Measurements from ENCODE around the gene NGEF.

The NGEF gene

DNA sequence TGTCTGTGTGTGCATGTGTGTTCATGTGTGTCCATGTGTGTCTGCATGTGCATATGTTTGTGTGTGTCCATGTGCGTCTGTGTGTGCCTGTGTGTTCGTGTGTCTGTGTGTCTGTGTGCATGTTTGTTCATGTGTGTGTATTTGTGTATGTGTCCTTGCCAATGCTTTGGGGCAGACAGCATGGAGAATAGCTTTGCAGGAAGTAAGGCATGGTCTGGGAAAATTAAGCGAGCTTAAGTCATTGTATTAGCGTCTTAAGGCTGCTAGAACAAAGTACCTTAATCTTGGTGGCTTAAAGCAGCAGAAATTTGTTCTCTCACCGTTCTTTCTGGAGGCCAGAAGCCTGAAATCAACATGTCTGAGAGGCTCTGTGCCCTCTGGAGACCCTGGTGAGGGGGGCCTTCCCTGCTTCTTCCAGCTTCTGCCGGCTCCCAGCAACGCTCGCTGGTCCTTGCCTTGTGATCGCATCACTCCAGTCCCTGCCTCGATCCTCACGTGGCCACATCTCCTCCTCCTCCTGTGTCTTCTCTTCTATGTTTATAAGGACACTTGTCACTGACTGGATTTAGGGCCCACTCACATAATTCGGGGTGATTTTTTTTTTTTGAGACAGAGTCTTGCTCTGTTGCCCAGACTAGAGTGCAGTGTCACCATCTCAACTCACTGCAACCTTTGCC lies 23.2 kb upstream of the NGEF start:
- Histone ChIP-seq H3K4ac (ENCODE audit: low read depth, low read length) (no peak overlapping the region), H3K36me3 (ENCODE audit: control insufficient read depth in 1 of 2, insufficient read depth in 2 of 2, low read length in 2 of 2) (no peaks in the 10 kb centered on the region), H3K9ac (ENCODE audit: low read length) (no peak overlapping the region), H3K18ac (ENCODE audit: low read length) (no peak overlapping the region), H3K14ac (ENCODE audit: low read length) (no peak overlapping the region), H3K79me2 (ENCODE audit: control insufficient read depth, insufficient read depth, low read length, poor library complexity) (no peaks in the 10 kb centered on the region), H3K27me3 (ENCODE audit: insufficient read depth, low read length) (no peaks in the 10 kb centered on the region), H3K4me2 (ENCODE audit: low read length) (no peak overlapping the region), H3K79me1 (ENCODE audit: low read length) (no peaks in the 10 kb centered on the region), H3K9me3 (ENCODE audit: insufficient read depth, low read depth, low read length) (peaks cover 12% of the 10 kb centered on the region), H2BK12ac (ENCODE audit: low read length) (no peak overlapping the region), H2AFZ (ENCODE audit: insufficient read depth, low read length, poor library complexity) (no peak overlapping the region), H3K27ac (ENCODE audit: low read depth, low read length) (no peak overlapping the region), H4K12ac (ENCODE audit: low read depth, low read length) (no peak overlapping the region), H4K8ac (ENCODE audit: low read depth, low read length) (no peak overlapping the region), H3K4me3 (ENCODE audit: low read depth, low read length) (peak overlapping the region; percentile 48), H2BK5ac (ENCODE audit: low read depth, low read length, poor library complexity) (no peak overlapping the region), H3K23ac (ENCODE audit: low read length) (peak overlapping the region; percentile 18), H2AK5ac (ENCODE audit: low read length) (no peak overlapping the region), H3K4me1 (ENCODE audit: control insufficient read depth in 1 of 2, insufficient read depth in 2 of 2, low read length in 2 of 2) (no peaks in the 10 kb centered on the region), H2BK120ac (ENCODE audit: insufficient read depth, low read length, poor library complexity) (no peak overlapping the region), H4K91ac (ENCODE audit: low read depth, low read length) (no peak overlapping the region)
- DNase-seq: no peak
- no CpG with 5 or more reads among the region's 12 CpGs for WGBS (ENCODE audit: extremely low coverage, insufficient coverage, insufficient read length)

- peak overlapping the region; percentile 48 for H3K4me3 ChIP-seq (ENCODE audit: low read depth, low read length)
- no peak overlapping the region for H4K91ac ChIP-seq (ENCODE audit: low read depth, low read length)
- no peaks in the 10 kb centered on the region for H3K79me1 ChIP-seq (ENCODE audit: low read length)
- no peak overlapping the region for H3K18ac ChIP-seq (ENCODE audit: low read length)
- H4K12ac ChIP-seq (ENCODE audit: low read depth, low read length): no peak overlapping the region
- no peak overlapping the region for H3K4me2 ChIP-seq (ENCODE audit: low read length)
- H3K9ac ChIP-seq (ENCODE audit: low read length): no peak overlapping the region
- peaks cover 12% of the 10 kb centered on the region for H3K9me3 ChIP-seq (ENCODE audit: insufficient read depth, low read depth, low read length)
- no peak overlapping the region for H4K8ac ChIP-seq (ENCODE audit: low read depth, low read length)
- H3K14ac ChIP-seq (ENCODE audit: low read length): no peak overlapping the region
- no peak overlapping the region for H2BK5ac ChIP-seq (ENCODE audit: low read depth, low read length, poor library complexity)
- no peak overlapping the region for H2AK5ac ChIP-seq (ENCODE audit: low read length)
- H3K79me2 ChIP-seq (ENCODE audit: control insufficient read depth, insufficient read depth, low read length, poor library complexity): no peaks in the 10 kb centered on the region
- no peaks in the 10 kb centered on the region for H3K36me3 ChIP-seq (ENCODE audit: control insufficient read depth in 1 of 2, insufficient read depth in 2 of 2, low read length in 2 of 2)
- no peaks in the 10 kb centered on the region for H3K27me3 ChIP-seq (ENCODE audit: insufficient read depth, low read length)
- no peak overlapping the region for H2BK12ac ChIP-seq (ENCODE audit: low read length)
- H3K4me1 ChIP-seq (ENCODE audit: control insufficient read depth in 1 of 2, insufficient read depth in 2 of 2, low read length in 2 of 2): no peaks in the 10 kb centered on the region
- no peak for DNase-seq
- H3K27ac ChIP-seq (ENCODE audit: low read depth, low read length): no peak overlapping the region
- peak overlapping the region; percentile 34 for H3K23ac ChIP-seq (ENCODE audit: low read length)
- no peak overlapping the region for H3K4ac ChIP-seq (ENCODE audit: low read depth, low read length)
- no peak overlapping the region for H2BK120ac ChIP-seq (ENCODE audit: insufficient read depth, low read length, poor library complexity)
- no CpG with 5 or more reads among the region's 23 CpGs for WGBS (ENCODE audit: extremely low coverage, insufficient coverage, insufficient read length)
- H2AFZ ChIP-seq (ENCODE audit: insufficient read depth, low read length, poor library complexity): no peak overlapping the region
Measured at GRCh38 chr2:233035426-233036161, 22.5 kb upstream of the NGEF start.

GRCh38 chr2:233034091-233034882 lies 21.2 kb upstream of the NGEF start:
- H2BK120ac ChIP-seq (ENCODE audit: insufficient read depth, low read length, poor library complexity): no peak overlapping the region
- H2BK12ac ChIP-seq (ENCODE audit: low read length): no peak overlapping the region
- no peaks in the 10 kb centered on the region for H3K79me2 ChIP-seq (ENCODE audit: control insufficient read depth, insufficient read depth, low read length, poor library complexity)
- no peak overlapping the region for H3K14ac ChIP-seq (ENCODE audit: low read length)
- no peak overlapping the region for H4K12ac ChIP-seq (ENCODE audit: low read depth, low read length)
- no peak overlapping the region for H4K91ac ChIP-seq (ENCODE audit: low read depth, low read length)
- H3K4ac ChIP-seq (ENCODE audit: low read depth, low read length): no peak overlapping the region
- DNase-seq: no peak
- no peak overlapping the region for H3K27ac ChIP-seq (ENCODE audit: low read depth, low read length)
- no peaks in the 10 kb centered on the region for H3K4me1 ChIP-seq (ENCODE audit: control insufficient read depth in 1 of 2, insufficient read depth in 2 of 2, low read length in 2 of 2)
- no peak overlapping the region for H4K8ac ChIP-seq (ENCODE audit: low read depth, low read length)
- no peaks in the 10 kb centered on the region for H3K79me1 ChIP-seq (ENCODE audit: low read length)
- H3K27me3 ChIP-seq (ENCODE audit: insufficient read depth, low read length): no peaks in the 10 kb centered on the region
- WGBS (ENCODE audit: extremely low coverage, insufficient coverage, insufficient read length): no CpG with 5 or more reads among the region's 37 CpGs
- no peak overlapping the region for H2AK5ac ChIP-seq (ENCODE audit: low read length)
- no peak overlapping the region for H3K23ac ChIP-seq (ENCODE audit: low read length)
- H3K18ac ChIP-seq (ENCODE audit: low read length): no peak overlapping the region
- H3K4me3 ChIP-seq (ENCODE audit: low read depth, low read length): no peak overlapping the region
- H3K9ac ChIP-seq (ENCODE audit: low read length): no peak overlapping the region
- peaks cover 10% of the 10 kb centered on the region for H3K9me3 ChIP-seq (ENCODE audit: insufficient read depth, low read depth, low read length)
- H2AFZ ChIP-seq (ENCODE audit: insufficient read depth, low read length, poor library complexity): no peak overlapping the region
- H3K4me2 ChIP-seq (ENCODE audit: low read length): no peak overlapping the region
- no peaks in the 10 kb centered on the region for H3K36me3 ChIP-seq (ENCODE audit: control insufficient read depth in 1 of 2, insufficient read depth in 2 of 2, low read length in 2 of 2)
- H2BK5ac ChIP-seq (ENCODE audit: low read depth, low read length, poor library complexity): no peak overlapping the region

DNA sequence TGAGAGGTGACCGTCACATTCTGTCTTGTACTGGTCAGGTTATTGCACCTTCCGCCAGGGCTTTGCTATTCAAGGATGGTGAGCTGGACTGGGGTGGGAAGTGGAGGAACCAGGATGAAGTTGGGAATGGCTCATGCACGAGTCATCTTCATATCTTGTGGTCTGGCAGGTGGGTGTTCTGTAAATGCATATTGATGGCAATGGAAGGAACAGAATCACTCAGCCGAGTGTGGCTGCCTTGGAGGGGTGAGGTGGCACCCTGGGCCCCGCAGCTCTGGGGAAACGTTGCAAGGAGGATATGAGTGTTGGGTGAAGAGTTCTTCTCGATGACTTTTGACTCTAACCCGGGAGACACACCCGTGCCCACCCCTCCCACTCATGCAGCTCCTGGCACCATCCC lies 20.6 kb upstream of the NGEF start:
- Histone ChIP-seq H3K79me2 (ENCODE audit: control insufficient read depth, insufficient read depth, low read length, poor library complexity) (no peaks in the 10 kb centered on the region), H3K4ac (ENCODE audit: low read depth, low read length) (no peak overlapping the region), H3K4me3 (ENCODE audit: low read depth, low read length) (no peak overlapping the region), H2AK5ac (ENCODE audit: low read length) (no peak overlapping the region), H3K18ac (ENCODE audit: low read length) (no peak overlapping the region), H3K4me1 (ENCODE audit: control insufficient read depth in 1 of 2, insufficient read depth in 2 of 2, low read length in 2 of 2) (no peaks in the 10 kb centered on the region), H2BK5ac (ENCODE audit: low read depth, low read length, poor library complexity) (no peak overlapping the region), H3K9me3 (ENCODE audit: insufficient read depth, low read depth, low read length) (peaks cover 10% of the 10 kb centered on the region), H3K4me2 (ENCODE audit: low read length) (no peak overlapping the region), H2BK120ac (ENCODE audit: insufficient read depth, low read length, poor library complexity) (no peak overlapping the region), H2AFZ (ENCODE audit: insufficient read depth, low read length, poor library complexity) (no peak overlapping the region), H3K23ac (ENCODE audit: low read length) (no peak overlapping the region), H3K9ac (ENCODE audit: low read length) (no peak overlapping the region), H3K14ac (ENCODE audit: low read length) (no peak overlapping the region), H4K91ac (ENCODE audit: low read depth, low read length) (no peak overlapping the region), H4K8ac (ENCODE audit: low read depth, low read length) (no peak overlapping the region), H3K27ac (ENCODE audit: low read depth, low read length) (no peak overlapping the region), H3K27me3 (ENCODE audit: insufficient read depth, low read length) (no peaks in the 10 kb centered on the region), H3K36me3 (ENCODE audit: control insufficient read depth in 1 of 2, insufficient read depth in 2 of 2, low read length in 2 of 2) (no peaks in the 10 kb centered on the region), H3K79me1 (ENCODE audit: low read length) (no peaks in the 10 kb centered on the region), H2BK12ac (ENCODE audit: low read length) (no peak overlapping the region), H4K12ac (ENCODE audit: low read depth, low read length) (no peak overlapping the region)
- no CpG with 5 or more reads among the region's 9 CpGs for WGBS (ENCODE audit: extremely low coverage, insufficient coverage, insufficient read length)
- no peak for DNase-seq
